ENCODE results near the gene HK1. TPM values are rescaled to one million over a fixed set of nuclear protein-coding genes. Genes with fewer than 3 reads are reported as not detected.

Gene HK1
- total and polyA plus RNA-seq, 2 of the 4 experiments (the other 2 are of a cell fraction) = 53.7 to 90.5 TPM

- POLR2A ChIA-PET (ENCODE audit: unreplicated experiment) = no interaction called here
- no CpG with 5 or more reads among the region's 6 CpGs for WGBS, 2 experiments (ENCODE audit: extremely low coverage in 2 of 2, insufficient read length in 1 of 2)
- H3K27ac ChIP-seq (ENCODE audit: insufficient read depth, low read length) = no peak overlapping the region
Measured at GRCh38 chr10:69316313-69317059, 38.2 kb downstream of the HK1 start.

More at GRCh38 chr10:69316313-69317059, 38.2 kb downstream of the HK1 start:
- peak; percentile 46 for DNase-seq
- Histone ChIP-seq H3K79me1 (ENCODE audit: low read depth in 1 of 2, low read length in 2 of 2) (peaks cover 16 to 36% of the 10 kb centered on the region in 2 experiments), H4K20me1 (ENCODE audit: insufficient read depth, low read length) (peaks cover 22% of the 10 kb centered on the region), H3K4me1 (ENCODE audit: control insufficient read depth, insufficient read depth, low read length) (peaks cover 25% of the 10 kb centered on the region), H3K4ac (ENCODE audit: low read depth, low read length) (no peak overlapping the region), H3K9ac (ENCODE audit: low read depth, low read length) (no peak overlapping the region), H2BK20ac (ENCODE audit: low read depth, low read length) (no peak overlapping the region), H2BK15ac (ENCODE audit: low read depth, low read length) (no peak overlapping the region), H4K91ac (ENCODE audit: insufficient read depth, low read depth, low read length) (no peak overlapping the region), H2BK5ac (ENCODE audit: low read depth, low read length, poor library complexity, severe bottlenecking) (no peak overlapping the region), H3K9me3 (ENCODE audit: control insufficient read depth, insufficient read depth, low read length) (no peaks in the 10 kb centered on the region), H4K8ac (ENCODE audit: low read depth in 2 of 2, low read length in 2 of 2) (no peak overlapping the region), H3K14ac (replicated peaks; ENCODE audit: low read depth, low read length) (no peak overlapping the region), H3K9me1 (ENCODE audit: insufficient read depth, low read length) (peaks cover 30% of the 10 kb centered on the region), H2AK5ac (ENCODE audit: low read depth, low read length) (no peak overlapping the region), H3K23ac (ENCODE audit: low read depth, low read length) (no peak overlapping the region), H3K18ac (ENCODE audit: low read depth, low read length) (no peak overlapping the region), H3K27me3 (ENCODE audit: control insufficient read depth, insufficient read depth, low read length) (no peaks in the 10 kb centered on the region; the same call in 1 of the 2 replicates), H3K4me3 (ENCODE audit: insufficient read depth, low read depth, low read length) (no peak overlapping the region), H3K36me3 (ENCODE audit: control insufficient read depth, insufficient read depth, low read length) (no peaks in the 10 kb centered on the region), H4K5ac (ENCODE audit: low read depth, low read length) (no peak overlapping the region), H2AFZ (replicated peaks; ENCODE audit: low read length, poor library complexity) (peak overlapping the region; percentile 68), H2BK120ac (ENCODE audit: low read depth, low read length) (no peak overlapping the region), H2AK9ac (replicated peaks; ENCODE audit: low read depth, low read length, poor library complexity) (no peak overlapping the region), H3K4me2 (ENCODE audit: low read depth, low read length) (no peak overlapping the region), H3K56ac (ENCODE audit: extremely low read depth, insufficient read depth, low read length) (no peak overlapping the region)
- in situ Hi-C loops (cut with MboI; ENCODE audit: low sequenced_read_pairs) (no loop called here), dilution Hi-C loops (cut with HindIII; ENCODE audit: low sequenced_read_pairs, unreplicated experiment) (no loop called here), intact Hi-C loops (cut with micrococcal nuclease) (loop anchor here (5.0 kb wide), 2 partner anchors 46 to 79 kb away; no protein-coding TSS in a partner anchor)
- no peak for TF ChIP-seq RAD21 (IDR thresholded peaks at IDR 0.05; ENCODE audit: low read length)
- no peak for TF ChIP-seq CEBPB (IDR thresholded peaks at IDR 0.05; ENCODE audit: low read depth, low read length)
- TF ChIP-seq BHLHE40 (IDR thresholded peaks at IDR 0.05; ENCODE audit: low read depth, low read length) = no peak
- BruUV-seq (replicated peaks) = no TSS peak
- ATAC-seq (ENCODE audit: low read depth) = no peak
- CTCF ChIA-PET = no interaction called here
